CD4-positive, alpha-beta T cell treated with Interleukin-21 for 1 hour (primary cell): Measurements from ENCODE around the gene HYCC2.
"Not testable (repeated sequence)": the region's sequence is repeated elsewhere in the genome, so short reads cannot be mapped to it uniquely, and the experiment has no call there.

Source experiments
- DNase-seq: peaks from one replicate; pipeline ENCODE4 v3.0.0-alpha.2; 2020

The HYCC2 gene

GRCh38 chr2:201071479-201072200 is at the start of gene HYCC2, which contains the start of gene NDUFB3:
Gene HYCC2 (minus strand): TSS chr2:201071671. CDS start chr2:201024009, 47,662 bp downstream.
Gene NDUFB3 (plus strand): TSS chr2:201072001. CDS start chr2:201078883, 6,882 bp downstream.
- peak; percentile 96 for DNase-seq

- DNase-seq: peak; percentile 58
Observed at GRCh38 chr2:201118961-201119854, 47.7 kb upstream of the HYCC2 start.

- DNase-seq: peak; percentile 90
Observed at GRCh38 chr2:201118121-201118960, 46.9 kb upstream of the HYCC2 start.

DNA sequence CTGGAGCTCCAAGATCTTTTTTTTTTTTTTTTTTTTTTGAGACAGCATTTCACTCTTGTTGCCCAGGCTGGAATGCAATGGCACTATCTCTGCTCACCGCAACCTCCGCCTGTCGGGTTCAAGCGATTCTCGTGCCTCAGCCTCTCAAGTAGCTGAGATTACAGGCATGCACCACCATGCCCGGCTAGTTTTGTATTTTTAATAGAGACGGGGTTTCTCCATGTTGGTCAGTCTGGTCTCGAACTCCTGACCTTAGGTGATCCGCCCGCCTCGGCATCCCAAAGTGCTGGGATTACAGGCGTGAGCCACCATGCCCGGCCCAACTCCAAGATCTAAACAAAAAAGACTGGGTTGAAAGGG is 46.2 kb upstream of the HYCC2 start:
- DNase-seq: not testable (repeated sequence)

DNA sequence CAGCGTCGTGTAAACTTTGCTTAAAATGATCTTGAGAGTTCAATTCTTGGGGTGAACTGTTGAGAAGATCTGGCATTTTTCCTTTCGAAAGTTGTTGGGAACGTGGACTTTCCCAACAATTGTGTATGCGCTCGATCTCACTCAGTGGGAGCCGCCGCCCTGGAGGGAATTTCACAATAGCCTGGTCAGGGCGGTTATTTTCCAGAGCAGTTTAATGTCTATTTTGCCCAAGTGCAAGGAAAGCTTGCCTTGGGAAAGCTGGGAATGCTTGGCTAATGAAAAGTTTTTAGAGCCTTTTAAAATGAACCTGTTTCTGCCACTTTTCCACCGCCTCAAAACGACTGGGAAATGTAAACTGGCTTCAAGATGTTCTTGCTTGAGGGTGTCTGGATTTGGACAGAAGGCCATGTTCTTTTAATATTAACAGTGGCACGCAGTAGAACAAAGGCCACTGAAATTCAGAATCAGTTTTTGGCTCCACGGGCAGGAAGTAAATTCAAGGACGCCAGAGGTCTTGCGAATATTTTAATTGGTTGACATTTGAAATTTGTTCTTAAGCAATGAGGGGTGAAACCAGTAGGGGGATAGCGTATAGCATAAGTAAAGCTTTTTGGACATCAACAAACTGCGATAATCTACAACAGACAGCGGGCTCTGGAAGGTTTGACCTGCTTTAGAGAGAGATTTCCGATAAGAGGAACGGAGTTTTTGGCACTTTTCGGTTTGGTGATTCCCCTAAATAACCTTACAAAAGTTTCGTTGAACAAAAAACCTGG is 45.7 kb upstream of the HYCC2 start:
- DNase-seq: peak; percentile 86

GRCh38 chr2:201116115-201116958 is 44.9 kb upstream of the HYCC2 start, which contains the start of gene CFLAR:
Gene CFLAR (plus strand): TSS chr2:201116164. CDS start chr2:201129866, 13,702 bp downstream.
- DNase-seq: peak; percentile 89

DNA sequence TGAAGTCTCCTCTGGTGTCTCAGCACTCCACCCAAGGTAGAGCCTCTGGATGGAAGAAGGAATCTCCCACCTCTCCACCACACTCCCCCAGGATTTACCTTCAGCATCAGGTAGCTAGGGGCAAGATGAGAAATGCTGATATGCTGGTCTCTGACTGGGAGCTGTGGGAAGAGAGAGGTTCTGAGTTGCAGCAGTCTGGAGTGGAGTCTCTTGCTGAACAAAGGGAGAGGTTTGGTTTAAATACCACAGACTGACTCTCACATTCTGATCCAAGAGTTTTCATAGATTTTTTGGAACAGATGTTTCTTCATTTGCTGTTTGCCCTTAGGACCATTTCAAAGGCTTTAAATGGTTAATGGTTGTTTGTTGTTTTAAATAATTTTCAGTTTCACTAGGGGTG is 43.4 kb upstream of the HYCC2 start:
- no peak for DNase-seq

DNA sequence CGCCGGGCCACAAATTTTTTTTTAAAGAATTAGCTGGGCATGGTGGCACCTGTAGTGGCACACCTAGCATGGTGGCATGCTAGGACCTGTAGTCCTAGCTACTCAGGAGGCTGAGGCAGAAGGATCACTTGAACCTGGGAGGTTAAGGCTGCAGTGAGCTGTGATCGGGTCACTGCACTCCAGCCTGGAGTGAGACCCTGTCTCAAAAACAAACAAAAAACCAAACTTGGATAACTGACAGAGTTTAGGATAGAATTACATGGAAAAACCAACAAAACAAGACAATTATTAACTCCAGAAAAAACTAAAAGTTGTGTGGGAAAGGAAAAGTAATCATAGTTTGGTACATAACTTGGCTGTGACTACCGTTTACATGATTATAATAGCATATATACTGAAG is 42.9 kb upstream of the HYCC2 start:
- DNase-seq: no peak

- DNase-seq: no peak
Observed at GRCh38 chr2:201111096-201111495, 39.6 kb upstream of the HYCC2 start.

GRCh38 chr2:201110615-201111014 is 39.1 kb upstream of the HYCC2 start:
- DNase-seq: no peak

GRCh38 chr2:201109186-201109585 is 37.7 kb upstream of the HYCC2 start:
- no peak for DNase-seq

- no peak for DNase-seq
Observed at GRCh38 chr2:201108341-201108740, 36.9 kb upstream of the HYCC2 start.

DNA sequence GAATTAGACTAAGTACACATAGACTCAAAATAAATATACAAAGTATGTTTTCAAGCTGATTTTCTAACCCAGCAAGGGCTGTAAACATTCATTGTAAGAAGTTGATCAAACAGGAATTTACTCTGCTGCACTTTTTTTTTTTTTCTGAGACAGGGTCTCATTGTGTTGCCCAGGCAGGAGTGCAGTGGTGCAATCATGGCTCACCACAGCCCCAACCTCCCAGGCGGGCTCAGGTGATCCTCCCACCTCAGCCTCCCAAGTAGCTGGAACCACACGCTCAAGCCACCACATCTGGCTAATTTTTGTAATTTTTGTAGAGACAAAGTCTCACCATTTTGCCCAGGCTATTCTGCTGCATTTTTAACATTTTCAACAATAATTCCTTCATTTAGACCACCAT is 36.2 kb upstream of the HYCC2 start:
- DNase-seq: no peak

DNA sequence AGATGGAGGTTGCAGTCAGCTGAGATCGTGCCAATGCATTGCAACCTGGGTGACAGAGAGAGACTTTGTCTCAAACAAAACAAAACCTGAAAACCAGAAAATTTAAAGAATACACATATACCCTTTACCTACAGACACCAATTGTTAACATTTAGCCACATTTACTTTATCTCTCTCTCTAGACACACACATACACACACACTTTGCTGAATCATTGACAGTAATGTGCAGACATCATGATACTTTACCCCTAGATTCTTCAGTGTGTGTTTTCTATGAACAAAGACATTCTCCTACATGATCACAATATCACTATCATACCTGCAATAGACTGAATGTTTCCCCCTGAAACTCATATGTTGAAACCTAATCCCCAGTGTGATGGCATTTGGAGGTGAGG is 34.3 kb upstream of the HYCC2 start:
- DNase-seq: no peak

- DNase-seq: no peak
Observed at GRCh38 chr2:201100497-201100896, 29.0 kb upstream of the HYCC2 start.

DNA sequence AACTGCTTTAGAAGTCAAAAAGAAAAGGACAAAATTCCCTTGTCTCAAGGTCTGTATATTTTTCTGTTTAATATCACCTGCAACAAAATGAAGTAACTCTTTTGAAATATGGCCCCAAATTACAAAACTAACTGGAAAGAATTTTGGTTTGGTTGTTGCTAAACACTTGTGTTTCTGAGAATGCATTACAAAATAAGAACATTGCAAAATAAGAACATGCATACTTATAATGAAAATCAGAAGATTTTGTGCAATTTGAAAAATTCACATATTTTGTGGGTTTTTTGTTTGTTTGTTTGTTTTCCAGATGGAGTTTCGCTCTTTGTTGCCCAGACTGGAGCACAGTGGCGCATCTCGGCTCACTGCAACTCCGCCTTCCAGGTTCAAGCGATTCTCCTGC is 22.1 kb upstream of the HYCC2 start:
- no peak for DNase-seq

DNA sequence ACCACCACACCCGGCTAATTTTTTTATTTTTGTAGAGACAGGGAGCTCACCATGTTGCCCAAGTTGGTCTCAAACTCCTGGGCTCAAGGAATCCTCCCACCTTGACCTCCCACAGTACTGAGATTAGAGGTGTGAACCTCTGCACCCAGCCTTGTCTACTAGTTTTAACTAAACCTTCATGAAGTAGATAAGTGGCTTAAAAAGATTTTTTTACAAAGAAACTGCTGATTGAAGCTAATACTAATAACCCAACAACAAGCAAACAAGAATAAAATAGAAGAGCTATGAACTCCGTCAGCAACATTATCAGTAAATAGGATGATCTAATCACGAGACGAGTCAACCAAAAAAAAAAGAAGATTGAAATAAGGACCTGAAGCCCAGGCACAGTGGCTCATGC is 19.1 kb upstream of the HYCC2 start:
- DNase-seq: no peak

DNA sequence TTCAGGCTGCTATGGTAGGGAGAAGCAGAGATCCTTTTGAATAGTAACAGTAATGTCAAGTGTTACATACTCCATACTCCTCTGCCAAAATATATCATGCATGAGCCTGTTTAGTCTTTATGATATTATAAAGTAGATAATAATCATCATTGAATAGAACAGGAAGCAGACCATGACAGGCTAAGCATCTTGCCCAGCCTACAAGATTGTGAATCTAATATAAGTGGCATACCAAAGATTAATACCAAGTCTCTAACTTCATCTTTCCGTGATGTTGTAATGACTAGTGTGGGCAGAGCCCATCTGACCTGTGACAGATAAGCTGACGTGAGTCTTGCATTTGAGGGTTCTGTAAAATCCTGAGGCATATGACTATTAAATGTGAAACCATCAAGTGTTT is 13.4 kb upstream of the HYCC2 start:
- no peak for DNase-seq

DNA sequence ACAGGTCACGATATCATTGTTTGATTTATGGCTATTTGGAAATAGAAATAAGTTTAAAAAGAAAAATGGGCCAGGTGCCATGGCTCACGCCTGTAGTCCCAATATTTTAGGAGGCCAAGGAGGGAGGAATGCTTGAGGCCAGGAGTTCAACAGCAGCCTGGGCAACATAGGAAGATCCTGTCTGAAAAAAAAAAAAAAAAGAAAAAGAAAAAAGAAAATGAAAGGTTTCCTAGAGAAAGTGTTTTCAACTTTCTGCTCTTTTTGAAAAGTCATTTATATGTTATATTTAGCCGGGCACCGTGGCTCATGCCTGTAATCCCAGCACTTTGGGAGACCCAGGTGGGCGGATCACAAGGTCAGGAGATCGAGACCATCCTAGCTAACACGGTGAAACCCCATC is 3.5 kb upstream of the HYCC2 start:
- DNase-seq: no peak

GRCh38 chr2:201073071-201073470 is 1.6 kb upstream of the HYCC2 start:
- no peak for DNase-seq

DNA sequence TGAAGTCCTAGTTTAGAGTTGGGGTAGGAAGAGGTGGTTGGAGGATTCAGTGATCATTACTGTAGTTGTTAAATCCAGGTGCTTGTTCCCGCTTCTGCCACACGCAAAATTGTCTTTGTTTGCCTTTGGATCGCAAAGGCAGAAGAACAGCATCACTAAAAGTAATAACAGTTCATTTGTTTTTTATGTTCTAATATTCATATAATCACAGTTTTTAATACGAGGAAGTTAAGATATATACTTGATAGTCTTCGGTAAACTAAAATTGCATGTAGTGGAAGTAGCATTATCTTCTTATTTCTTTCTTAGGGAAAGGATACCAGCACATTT is 695 bp upstream of the HYCC2 start:
- DNase-seq: no peak
